Spleen (tissue), 7 donors: ENCODE measurements around the gene ATP2B2.

Source experiments
- CTCF ChIP-seq, 11 experiments: fragments of 200-600 bp in 7 of 11; fragments of 450-650 bp in 4 of 11; sonication (generic) in 4 of 11; IDR thresholded peaks in 8 of 11; conservative IDR thresholded peaks in 3 of 11; 1 replicate in 7 of 11; 2 replicates in 4 of 11; pipeline versions ENCODE4 v1.4.0 to v1.8.0; 2016 to 2021; ENCODE audit warnings: antibody characterized with exemption in 11 of 11, inconsistent platforms in 4 of 11, mild to moderate bottlenecking in 1 of 11
- POLR2A ChIP-seq, 3 donors: fragments of 450-650 bp; IDR thresholded peaks; one replicate each; pipeline ENCODE4 v1.5.1; 2017; ENCODE audit warnings: antibody characterized with exemption in 3 of 3, mild to moderate bottlenecking in 1 of 3
- donor health status: DM: no; HTN: no; CAD: no; lungs with moderate emphysema.
- donor health status: DM: no; HTN: no; CAD: no.
- donor health status: DM: no; HTN: no; CAD: no.

DNA sequence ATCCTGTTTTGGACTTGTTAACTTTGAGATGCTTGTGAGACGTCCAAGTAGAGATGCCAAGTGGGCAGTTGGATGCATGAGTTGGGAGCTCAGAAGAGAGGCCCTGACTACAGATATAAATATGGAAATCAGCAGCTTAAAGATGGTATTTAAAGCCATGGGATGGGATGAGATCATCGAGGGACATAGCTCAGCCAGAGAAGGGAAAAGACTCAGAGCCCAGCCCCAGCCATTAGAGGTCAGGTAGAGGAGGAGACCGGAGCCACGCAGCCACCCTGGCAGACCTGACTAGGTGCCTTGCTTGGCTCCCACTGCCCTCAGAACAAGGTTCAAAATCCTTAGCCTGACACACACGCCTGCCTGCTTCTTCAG, 31.1 kb downstream of the ATP2B2 start:
- no peak for TF ChIP-seq POLR2A (IDR thresholded peaks at IDR 0.05)
- TF ChIP-seq CTCF (IDR thresholded peaks at IDR 0.05 in 8 of 11, conservative IDR thresholded peaks at IDR 0.05 in 3 of 11): no peak
